CD4-positive, alpha-beta T cell treated with Interleukin-1 beta for 1 hour (primary cell): ENCODE measurements around the gene CABP4.

ENCODE experiments used
- DNase-seq, 2 donors: peaks; one replicate each; pipeline ENCODE4 v3.0.0-alpha.2; 2020 to 2022

CABP4 gene

DNA sequence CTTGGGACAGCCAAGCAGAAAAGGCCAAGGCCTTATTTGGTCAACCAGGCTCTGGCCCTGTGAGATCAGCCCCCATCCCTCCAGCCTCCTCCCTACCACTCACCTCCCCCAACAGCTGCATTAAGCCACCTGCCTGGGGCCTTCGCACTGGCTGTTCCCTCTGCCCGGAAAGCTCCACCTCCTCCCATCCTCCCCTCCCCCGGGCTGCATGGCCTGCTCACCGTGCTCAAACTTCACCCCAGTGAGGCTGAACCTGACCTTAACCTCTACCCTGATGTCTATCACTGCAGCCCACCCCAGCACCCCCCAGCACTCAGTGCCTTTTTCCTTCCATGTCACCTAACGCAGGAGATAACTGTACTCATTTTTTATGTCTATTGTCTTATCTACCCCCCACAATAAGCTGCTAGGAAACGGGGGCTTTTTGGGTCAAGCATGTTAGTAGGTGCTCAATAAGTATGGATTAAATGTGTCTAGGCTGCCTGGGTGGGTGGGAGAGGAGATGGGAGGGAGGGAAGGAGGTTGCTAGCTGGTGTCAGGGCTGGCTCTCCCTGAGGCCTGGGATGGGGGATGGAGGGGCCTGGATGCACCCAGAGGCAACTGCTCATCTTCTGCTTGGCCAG is 18.6 kb upstream of the CABP4 start:
- DNase-seq: peak; percentile 59 to 61

DNA sequence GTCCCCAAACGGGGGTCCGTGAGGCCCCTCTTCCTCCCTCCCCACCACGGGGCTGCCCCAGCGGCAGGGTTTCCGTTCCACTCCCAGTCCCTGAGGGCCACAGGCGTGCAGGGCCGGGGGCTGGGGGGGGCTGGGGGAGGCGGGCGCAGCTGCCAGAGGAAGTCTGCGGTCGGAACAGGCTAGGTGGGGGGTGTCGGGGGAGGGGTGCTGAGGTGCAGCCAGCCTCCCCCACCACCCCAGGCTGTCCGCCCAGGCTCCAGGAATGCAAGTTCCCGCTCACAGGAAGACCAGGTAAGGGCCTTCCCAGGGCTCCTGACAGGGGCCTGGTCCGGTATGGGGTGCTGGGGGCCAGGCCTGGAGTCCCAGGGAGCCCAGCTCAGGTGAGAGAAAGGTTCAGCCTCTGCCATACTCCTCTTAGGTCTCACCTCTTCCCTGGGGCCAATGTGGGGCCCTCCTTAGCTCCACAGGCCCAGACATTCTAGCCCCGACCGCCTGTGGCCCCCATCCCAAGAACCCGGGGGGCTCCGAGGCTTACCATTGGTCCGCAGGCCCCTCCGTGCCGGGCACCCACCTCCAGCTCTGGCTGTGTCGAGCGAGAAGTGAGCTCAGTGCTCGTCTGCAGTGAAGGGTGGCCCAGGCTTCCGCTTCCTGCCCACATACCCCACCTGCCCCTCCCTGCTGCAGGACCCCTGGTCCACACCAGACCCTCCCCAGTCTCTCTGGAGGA is 17.9 kb upstream of the CABP4 start, which contains the start of gene PTPRCAP:
Gene PTPRCAP, minus strand, starts transcription at position 601 of the 727 bp plus-strand sequence. Its CDS starts 63 bp downstream, at position 538.
- DNase-seq: peak; percentile 73 to 75

DNA sequence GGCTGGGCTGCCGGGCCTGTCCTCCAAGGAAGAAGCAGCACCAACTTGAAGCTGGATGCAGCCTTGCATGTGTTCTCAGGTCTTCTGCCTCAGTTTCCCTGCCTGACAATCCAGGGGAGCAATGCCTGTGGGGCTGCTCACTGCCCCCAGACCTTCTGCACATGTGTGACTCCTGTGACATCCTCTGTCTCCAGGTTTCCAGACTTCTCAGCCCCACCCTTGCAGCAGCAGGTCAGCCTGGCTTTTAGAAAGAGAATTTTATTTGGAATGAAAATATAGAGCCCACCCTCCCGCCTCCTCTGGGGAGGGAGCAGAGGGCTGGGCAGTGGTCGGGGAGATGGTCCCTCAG is 17.4 kb upstream of the CABP4 start:
- no peak for DNase-seq

DNA sequence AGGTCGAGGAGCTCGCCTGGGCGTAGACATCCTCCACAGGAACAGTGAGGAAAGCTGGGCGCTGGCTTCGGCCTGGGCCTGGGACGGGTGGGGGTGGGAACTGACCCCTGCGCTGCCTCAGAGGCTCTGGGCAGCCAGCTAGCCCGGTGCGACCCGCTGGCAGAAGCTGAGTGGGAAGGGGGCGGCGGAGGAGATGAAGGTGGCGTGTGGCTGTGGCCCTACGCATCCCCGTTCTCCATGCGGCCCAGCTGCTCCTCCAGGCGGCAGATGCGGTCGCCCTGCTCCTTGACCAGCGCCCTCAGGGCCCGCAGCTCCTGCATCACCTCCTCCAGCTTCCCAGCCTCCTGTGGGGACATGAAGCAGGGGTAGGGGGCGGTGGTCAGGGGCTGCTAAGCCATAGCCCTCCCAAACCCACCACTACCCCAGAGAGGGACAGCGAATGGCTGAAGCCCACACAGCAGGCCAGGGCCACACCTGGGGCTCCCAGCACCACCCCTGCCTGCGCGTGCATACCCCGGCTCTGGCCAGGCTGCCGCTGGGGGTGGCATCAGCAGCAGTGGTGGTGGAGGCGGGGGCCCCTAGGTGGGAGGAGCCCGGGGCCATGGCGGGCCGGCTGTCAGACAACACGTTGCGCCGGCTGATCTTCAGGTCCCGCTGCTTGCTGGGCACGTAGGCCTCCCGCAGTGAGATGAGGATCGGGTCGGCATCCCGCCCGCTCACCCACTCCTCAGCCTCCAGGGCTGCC is 16.8 kb upstream of the CABP4 start:
- peak; percentile 69 to 77 for DNase-seq

DNA sequence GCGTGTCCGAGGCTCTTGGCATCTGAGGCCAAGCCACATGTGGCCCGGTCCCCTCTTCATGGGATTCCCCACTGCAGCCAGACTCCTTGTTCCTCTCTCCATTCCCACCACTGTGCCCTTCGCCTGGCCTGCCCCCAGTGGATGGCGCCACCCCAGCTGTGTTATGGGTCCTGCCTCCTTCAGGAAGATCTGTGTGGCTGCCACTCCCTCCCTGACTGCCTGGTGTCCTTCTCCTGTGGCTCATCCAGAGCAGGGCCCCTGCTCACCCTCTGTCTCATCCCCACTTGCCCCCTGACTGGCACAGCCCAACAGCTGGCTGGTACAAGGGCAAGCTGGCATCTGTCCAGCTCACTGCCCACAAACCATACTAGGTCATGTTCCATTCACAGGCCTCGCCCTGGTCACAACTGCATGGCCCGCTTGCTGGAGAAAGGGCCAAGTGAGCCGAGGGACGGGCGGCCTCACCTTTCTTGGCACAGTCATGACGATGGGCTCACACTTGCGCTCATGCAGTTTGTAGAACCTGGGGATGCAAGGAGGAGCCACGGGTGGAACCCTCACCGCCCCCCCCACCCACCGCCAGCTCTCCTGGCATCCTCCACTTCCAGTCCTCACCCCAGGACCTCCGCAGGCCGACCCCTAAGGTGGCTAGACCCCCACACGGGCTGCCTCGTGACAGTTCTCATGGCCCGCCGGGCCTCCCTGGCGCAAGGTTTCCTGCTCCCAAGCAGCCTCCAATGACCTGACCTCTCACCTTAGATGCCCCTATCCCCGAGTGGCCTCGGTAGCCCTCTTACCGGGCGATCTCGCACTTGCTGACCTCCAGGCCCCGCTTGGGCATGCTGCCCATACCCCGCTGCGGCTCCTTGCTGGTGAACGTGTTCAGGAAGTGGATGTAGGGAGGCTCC is 15.6 kb upstream of the CABP4 start:
- DNase-seq: peak in 1 of 2 donors; percentile 37

DNA sequence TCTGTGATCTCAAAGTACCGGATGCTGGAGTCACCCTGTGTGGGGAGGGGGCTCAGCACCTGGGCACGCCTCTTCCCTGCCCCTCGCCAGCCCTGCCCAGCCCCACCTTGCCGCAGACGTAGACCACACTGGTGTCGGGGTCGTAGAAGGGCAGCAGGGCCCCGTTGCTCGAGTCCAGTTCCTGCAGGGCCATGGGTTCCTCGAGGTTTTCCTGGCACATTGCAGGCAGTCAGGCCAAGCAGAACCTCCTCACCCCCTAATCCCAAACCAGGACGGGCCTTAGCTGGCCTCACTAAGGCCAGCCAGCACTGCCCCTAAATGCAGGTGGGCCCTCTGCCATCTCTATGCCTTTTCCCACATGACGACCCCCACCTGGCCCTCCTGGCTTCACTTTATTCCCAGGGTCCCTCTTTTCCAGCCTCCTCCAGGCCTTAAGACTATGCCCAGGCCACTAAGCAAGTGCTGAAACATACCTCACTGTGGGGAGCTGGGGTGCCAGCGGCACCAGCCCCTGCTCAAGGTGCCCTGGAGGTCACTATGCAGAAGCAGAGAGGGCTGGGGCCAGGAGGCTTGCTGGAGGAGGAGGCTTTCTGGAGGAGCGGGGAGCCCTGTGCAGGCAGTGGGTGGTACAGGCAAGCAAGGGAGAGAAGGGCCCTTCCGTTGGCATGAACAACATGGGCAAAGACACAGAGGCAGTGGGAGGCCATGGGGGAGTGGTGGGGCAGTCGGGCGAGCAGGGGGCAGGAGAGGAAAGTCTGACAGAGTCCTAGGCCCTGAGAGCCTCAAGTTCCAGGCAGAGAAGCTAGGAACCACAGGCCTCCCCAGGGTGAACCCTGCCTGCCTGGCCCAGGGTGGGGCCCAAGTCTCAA is 14.7 kb upstream of the CABP4 start:
- DNase-seq: no peak

DNA sequence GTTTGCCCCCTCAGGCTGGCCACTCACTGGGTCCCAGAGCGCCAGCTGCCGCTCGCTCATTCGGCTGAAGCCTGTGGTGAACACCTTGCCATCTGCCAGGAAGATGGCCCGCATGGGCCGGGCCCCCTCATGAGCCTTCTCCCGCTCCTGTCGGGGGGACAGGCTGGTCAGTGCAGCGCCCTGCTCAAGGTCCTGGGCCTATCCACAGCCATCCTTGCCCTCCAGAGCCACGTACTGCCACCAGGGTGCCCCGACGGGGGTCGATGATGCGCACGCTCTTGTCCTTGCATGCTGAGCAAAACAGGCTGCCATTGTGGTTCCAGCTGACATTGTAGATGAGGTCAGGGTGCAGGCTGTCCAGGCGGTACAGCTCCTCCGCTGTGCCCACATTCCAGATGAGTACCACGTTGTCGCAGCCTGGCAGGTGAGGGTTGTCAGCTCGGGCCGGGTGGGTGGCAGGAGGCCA is 14.0 kb upstream of the CABP4 start:
- peak in 1 of 2 donors; percentile 19 for DNase-seq

DNA sequence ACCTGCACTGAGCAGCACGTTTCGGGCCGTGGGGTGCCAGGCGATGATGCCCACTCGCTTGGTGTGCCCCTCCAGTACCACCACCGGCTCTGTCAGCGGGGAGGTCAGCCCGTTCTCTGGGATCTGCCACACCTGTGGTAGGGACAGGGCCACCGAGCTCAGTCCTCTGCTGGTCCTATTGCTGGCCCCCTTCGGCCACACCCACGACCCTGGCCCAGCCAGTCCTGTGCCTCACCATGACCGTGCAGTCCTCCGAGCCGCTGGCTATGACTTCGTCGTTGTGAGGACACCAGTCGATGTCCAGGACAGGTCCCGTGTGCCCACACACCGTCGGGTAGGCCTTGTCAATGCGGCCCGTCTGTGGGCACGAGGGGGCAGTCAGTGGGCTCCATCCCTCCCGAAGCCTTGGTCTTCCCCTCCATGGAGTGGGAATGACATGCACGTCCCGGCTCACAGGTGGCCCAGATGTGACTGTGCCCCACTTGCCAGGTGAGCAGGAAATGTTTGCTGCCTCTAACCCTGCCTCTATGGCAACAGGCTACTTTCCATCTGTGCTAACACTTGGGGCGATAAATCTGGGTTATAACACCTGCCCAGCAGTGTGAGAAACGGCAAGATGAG is 13.3 kb upstream of the CABP4 start:
- peak in 1 of 2 donors; percentile 46 for DNase-seq

DNA sequence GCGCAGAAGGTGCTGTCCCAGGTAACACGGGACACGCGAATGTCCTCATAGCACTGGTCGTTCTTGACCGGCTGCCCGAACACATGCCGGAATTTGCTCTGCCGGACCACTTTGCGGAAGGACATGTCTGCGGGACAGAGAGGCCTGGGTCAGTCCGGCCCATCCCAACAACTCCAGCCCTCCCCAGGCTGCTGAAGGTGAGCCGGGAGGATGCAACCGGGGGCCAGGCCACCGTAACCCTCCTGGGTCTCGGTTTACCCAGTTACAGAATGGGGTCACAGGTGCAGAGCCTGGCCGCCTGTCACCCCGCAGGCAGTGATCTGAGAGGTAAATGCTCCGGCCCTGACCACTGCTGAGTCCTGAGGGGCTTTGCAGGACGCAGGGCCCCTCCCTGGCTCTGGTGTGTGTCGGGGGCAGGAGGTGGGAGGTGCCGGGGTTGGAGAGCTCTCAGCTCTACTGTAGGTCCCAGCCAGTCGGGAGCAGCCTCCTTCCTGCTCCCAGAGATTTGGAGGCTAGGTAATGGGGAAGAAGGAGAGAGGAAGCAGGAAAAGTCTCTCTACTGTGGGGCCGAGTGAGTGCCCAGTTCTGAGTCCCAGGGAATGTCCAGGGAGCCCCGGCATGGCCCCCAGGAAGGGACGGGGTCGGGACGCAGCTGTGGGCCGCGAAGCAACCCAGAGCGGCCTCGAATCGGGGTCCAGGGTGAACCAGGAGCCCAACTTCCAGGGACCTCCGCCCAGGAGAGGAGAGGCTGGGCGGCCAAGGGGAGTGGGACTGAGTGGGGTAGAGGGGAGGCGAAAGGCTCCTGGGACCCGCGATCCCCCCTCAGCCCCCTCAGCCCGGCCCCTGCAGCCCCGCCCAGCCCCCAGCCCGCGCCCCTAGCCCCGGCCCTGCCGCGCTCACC is 12.4 kb upstream of the CABP4 start:
- no peak for DNase-seq

DNA sequence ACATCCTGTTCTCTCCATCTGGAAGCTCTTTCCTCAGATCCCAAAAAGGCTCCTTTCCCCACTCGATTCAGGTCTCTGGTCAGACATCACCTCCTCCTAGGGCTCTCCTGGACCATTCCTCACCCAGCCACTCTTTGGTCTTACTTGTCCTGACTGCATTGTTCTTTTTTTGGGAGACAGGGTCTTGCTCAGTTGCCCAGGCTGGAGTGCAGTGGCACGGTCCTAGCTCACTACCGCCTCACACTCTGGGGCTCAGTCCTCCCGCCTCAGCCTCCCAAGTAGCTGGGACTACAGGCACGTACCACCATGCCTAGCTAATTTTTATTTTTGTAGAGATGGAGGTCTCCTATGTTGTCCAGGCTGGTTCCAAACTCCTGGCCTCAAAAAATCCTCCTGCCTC is 9.6 kb upstream of the CABP4 start:
- DNase-seq: no peak

DNA sequence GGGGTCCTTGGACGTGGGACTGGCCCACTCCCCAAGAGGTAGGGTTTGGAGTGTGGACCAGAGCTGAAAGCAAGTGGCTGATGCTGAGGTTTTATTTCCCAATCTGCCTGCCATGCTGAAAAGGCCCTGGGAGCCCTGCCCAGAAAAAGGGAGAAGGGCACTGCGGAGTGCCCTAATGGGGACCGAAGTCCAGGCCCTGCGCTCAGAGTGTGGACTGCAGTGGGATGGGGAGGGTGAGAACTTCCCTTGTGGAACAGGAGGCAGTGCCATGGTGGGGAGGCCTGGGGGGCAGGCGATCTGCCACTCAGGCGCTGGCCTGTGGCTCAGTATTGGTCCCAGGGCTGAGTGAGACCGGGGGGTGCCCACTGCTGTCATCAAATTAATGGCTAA is 6.9 kb upstream of the CABP4 start:
- no peak for DNase-seq

DNA sequence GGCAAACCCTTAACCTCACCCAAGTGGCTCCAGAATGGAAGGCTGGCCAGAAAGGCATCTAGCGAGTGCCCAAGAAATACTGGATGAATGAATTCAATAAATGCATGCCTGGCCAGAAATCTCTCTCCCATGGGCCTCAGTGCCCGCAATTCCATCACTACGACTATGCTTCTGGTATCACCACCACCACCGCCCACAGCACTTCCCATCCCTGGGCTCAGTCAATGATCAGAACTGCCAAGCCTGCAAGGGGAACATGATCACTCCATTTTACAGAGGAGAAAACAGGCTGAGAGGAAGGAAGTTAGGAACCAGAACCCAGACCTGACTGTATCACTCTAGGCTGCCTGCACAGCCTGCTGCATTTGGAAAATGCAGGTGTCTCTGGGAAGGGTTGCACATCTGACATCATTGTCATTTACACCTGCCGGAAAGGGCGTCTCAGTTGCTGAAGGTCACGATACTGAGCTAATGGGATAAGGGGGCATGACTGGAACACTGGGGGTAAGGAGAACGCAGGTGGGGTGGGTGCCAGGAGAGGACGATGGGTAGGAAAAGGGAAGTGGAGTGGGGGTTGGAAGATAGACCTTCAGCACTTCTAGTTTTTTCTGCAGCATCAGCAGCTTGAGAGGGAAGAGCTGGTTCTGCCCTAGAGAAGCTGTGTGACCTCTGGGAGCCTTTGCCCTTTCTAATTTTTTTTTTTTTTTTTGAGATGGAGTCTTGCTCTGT is 5.9 kb upstream of the CABP4 start:
- no peak for DNase-seq

DNA sequence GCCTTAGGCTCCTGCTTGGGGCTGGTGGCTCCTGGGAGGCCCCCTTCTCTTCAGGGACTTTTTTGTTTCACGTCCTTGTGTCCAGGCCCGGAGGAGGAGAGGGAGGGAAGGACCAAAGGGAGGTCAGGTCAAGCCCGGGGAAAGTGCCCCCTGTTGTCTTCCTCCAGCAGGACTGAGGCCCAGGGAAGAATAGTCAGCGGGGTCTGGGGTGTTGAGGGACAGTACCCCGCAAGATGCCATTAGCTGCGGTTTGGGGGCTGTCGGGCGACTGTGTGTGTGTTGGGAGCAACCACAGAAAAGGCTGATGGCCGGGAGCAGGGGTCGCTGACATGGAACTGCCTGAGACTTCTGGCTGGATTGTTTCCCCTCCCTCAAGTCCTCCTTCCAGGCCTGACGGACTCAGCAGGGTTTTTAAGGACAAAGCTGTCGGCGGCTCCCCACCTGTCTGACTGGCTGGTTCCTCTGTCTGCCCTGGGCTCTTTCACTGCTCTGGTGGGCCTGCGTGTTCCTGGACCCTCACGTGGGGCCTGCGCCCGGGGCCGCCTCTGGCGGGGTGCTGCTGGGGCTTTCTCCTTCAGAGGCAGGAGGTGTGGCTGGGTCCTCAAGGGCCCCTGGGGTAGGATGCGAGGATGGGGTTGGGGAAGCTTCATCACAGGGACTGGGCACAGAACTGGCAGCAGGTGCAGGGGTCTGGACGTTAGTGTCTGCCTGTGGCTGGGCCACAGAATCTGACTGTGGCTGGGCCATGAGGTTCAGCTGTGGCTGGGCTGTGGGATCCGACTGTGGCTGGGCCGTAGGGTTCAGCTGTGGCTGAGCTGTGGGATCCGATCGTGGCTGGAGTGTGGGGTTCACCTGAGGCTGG is 4.1 kb upstream of the CABP4 start:
- DNase-seq: no peak

DNA sequence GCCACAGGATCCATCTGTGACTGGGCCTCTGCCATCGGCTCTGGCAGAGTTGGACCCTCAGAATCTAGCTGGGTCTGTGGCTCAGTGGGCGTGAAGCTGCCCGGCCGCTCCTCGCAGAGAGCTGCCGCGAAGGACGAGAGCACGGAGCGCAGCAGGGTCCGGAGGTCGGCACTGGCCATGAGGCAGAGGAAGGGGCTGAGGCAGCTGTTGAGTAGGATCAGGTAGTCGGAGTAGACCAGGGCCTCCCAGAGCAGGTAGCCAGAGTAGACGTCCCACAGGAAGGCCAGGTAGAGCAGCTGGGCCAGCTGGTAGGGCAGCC is 3.5 kb upstream of the CABP4 start:
- no peak for DNase-seq

DNA sequence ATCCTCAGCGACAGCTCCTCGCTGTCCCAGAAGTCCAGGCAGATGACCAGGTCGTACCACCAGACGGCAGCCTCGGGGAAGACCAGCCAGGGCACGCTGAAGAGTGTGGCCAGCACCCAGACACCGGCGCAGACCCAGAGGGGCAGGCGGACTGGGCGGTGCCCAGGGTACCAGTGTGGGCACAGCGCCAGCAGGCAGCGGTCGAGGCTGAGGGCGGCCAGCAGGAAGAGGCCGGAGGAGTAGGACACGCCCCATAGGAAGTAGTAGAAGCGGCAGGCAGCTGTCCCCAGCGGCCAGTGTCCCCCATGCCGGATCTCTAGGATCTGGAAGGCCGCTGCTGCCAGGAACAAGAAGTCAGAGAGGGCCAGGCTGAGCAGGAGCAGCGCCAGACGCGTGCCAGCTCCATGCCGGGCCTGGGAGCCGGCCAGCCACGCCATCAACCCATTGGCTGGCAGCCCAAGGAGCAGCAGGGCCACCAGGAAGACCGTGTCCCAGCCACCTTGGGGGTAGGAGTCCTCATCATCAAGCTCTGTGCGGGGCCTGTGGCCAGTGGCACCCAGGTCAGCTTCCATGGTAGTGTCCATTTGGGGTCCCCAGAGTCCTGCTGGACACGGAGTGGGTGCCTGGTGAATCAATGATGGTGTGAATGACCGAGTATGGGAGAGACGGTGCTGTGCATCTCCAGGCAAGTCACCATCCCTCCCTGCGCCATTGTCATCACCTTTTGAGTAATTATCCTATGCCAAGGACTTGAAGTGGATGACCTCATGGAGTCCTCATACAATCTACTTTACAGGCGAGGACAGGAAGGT is 2.8 kb upstream of the CABP4 start, which contains the start of gene GPR152:
Gene GPR152, minus strand, starts transcription at position 589 of the 812 bp plus-strand sequence. Its CDS starts 5 bp downstream, at position 584.
- no peak for DNase-seq

DNA sequence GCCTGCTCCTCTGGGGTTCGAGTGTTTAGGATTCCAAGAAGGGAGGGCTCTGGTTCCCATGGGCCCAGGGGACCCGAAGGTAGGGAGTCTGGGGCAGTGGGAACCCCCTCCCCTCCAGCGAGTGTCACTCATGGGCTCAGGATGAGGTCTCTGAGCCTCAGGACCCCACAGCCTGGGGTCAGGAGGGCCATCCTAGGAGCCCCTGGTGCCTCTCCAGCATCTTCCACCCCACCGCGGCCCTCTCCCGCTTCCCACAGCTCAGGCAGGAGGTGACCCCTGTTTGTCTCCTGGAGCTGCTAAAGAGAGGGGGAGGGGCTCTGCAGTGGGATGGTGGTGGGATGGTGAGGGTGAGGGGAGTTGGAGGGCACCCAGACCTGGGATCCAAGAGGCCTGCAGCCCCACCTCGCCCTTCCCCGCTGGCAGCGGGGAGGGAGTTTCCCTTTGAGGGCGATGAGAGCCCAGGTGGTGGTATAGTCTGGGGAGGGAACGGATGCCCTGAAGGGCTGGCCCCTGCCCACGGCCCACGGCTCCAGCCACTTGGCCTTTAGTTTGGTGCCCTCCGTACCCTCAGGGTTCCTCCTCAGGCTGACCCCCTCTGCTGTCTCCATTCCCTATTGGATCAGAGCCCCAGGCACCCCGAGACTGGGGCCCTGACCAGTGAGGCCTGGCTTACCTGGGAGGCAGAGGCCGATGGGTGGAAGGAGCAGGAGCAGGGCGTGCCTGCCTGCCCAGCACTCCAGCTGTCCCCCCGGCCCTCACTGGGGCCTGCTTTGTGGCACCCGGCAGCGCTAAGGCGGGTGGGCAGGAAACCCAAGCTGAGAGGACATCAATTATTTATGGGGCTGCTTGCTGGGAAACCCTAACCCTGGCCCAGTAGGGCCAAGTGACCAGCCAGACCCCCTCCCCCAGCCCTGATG is 1.1 kb upstream of the CABP4 start:
- DNase-seq: no peak
